BLaER1 treated with 17β-estradiol and CSF1 and Interleukin-3, amounts not matched to agents 10 nM and 100 nM (cell line): ENCODE data around the gene VAMP7.
"Not testable (repeated sequence)": the region's sequence is repeated elsewhere in the genome, so short reads cannot be mapped to it uniquely, and the experiment has no call there.

Experiments
- H3K27ac ChIP-seq, 11 experiments: shearing (Covaris generic); formaldehyde crosslinking; 2 replicates each; pipeline ENCODE4 v1.8.1; 2022
- H3K27me3 ChIP-seq, 11 experiments: shearing (Covaris generic); formaldehyde crosslinking; 2 replicates each; pipeline ENCODE4 v1.8.1; 2022
- H3K36me3 ChIP-seq, 11 experiments: shearing (Covaris generic); formaldehyde crosslinking; 2 replicates each; pipeline ENCODE4 v1.8.1; 2022
- H3K4me1 ChIP-seq, 10 experiments: shearing (Covaris generic); formaldehyde crosslinking; 2 replicates each; pipeline ENCODE4 v1.8.1; 2022
- H3K4me2 ChIP-seq, 11 experiments: shearing (Covaris generic); formaldehyde crosslinking; 2 replicates each; pipeline ENCODE4 v1.8.1; 2022
- H3K4me3 ChIP-seq, 10 experiments: shearing (Covaris generic); formaldehyde crosslinking; 2 replicates each; pipeline ENCODE4 v1.8.1; 2022
- H3K9ac ChIP-seq, 11 experiments: shearing (Covaris generic); formaldehyde crosslinking; 2 replicates each; pipeline ENCODE4 v1.8.1; 2022
- H3K9me3 ChIP-seq, 11 experiments: shearing (Covaris generic); formaldehyde crosslinking; replicated peaks in 1 of 11; 2 replicates each; pipeline ENCODE4 v1.8.1; 2022
- H4K20me1 ChIP-seq, 11 experiments: shearing (Covaris generic); formaldehyde crosslinking; 2 replicates each; pipeline ENCODE4 v1.8.1; 2022
- Cebpa-rat ChIP-seq, 11 experiments: shearing (Covaris generic); IDR thresholded peaks; 2 replicates each; pipeline ENCODE4 v1.8.1; 2022

Gene VAMP7

DNA sequence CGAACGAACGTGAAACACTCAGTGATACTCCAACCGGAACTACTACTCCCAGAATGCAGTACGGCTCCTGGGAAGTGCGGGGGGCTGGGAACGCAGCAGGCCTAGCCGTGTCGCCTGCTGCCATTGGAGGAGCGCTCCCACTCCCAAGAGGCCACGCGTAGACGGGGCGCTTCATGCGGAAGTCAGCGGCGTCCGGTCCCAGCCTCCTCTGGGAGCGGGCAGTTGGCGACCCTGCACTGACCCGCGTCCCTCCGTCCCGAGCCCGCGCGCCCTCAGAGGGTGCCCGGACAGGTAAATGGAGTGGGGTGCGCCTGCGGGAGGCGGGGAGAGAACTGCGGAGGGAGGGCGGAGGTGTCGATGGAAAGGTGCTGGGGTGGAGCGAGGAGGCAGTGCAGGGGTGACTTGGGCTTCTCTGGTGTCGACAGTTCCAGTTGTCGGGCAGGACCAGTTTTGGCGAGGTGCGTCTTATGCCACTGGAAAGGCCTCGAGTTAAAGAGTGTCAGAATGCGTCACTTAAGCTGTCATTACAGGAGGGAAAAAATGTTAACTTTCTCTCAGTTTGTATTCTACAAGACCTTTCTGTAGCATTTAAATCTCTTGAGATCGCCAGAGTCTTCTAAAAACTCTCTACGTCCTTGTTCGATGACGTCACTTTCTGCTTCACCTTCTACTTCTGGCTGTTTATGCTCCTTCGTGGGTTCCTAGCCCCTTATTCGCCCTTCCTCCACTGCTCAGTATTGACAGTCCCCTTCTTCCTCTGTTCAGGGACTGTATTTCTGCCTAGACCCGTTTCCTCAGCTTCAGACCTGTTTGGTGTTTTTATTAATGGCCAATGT, at the start of gene VAMP7:
VAMP7 (plus strand) TSS at position 188 of the 836 bp plus-strand sequence. CDS start 8,122 bp downstream, outside the sequence.
- no peaks in the 10 kb centered on the region for H3K9me3 ChIP-seq
- peak within 1 kb of the TSS; percentile 68 to 83 (median 74) for H3K4me3 ChIP-seq
- H3K4me1 ChIP-seq, result peaks cover 0 to 36% (median 8%) of the 10 kb centered on the region in 10 experiments; a peak in 10 of 20 replicates
- H4K20me1 ChIP-seq, result peaks cover 0 to 28% (median 0%) of the 10 kb centered on the region in 11 experiments; a peak in 6 of 22 replicates
- no peak for TF ChIP-seq Cebpa-rat (IDR thresholded peaks at IDR 0.05)
- H3K27me3 ChIP-seq, result peaks cover 0 to 9% (median 0%) of the 10 kb centered on the region in 11 experiments; a peak in 5 of 22 replicates
- H3K4me2 ChIP-seq, result peak within 1 kb of the TSS; percentile 48 to 86 (median 72)
- peaks cover 0 to 13% (median 0%) of the 10 kb centered on the region in 11 experiments; a peak in 3 of 22 replicates for H3K36me3 ChIP-seq
- H3K9ac ChIP-seq, result peak within 1 kb of the TSS; percentile 79 to 88 (median 83)
- peak within 1 kb of the TSS; percentile 75 to 90 (median 82) for H3K27ac ChIP-seq

- Histone ChIP-seq H3K9me3 (peaks cover 14 to 28% (median 21%) of the 10 kb centered on the region in 11 experiments; a peak in 19 of 22 replicates), H3K36me3 (no peaks in the 10 kb centered on the region), H3K27me3 (peaks cover 4 to 48% (median 34%) of the 10 kb centered on the region in 11 experiments; a peak in 17 of 22 replicates), H3K4me3 (no peak overlapping the region), H4K20me1 (no peaks in the 10 kb centered on the region), H3K4me1 (peaks cover 0 to 13% (median 0%) of the 10 kb centered on the region in 10 experiments; a peak in 5 of 20 replicates), H3K9ac (no peak overlapping the region), H3K4me2 (peak overlapping the region in 3 of 11 experiments; percentile 22 to 41 (median 38); a peak in 6 of 22 replicates), H3K27ac (peak overlapping the region in 2 of 11 experiments; percentile 11 to 14; a peak in 2 of 22 replicates)
- TF ChIP-seq Cebpa-rat (IDR thresholded peaks at IDR 0.05), result no peak
These were observed 39.9 kb upstream of the VAMP7 start for GRCh38 chrX:155841232-155841631.

DNA sequence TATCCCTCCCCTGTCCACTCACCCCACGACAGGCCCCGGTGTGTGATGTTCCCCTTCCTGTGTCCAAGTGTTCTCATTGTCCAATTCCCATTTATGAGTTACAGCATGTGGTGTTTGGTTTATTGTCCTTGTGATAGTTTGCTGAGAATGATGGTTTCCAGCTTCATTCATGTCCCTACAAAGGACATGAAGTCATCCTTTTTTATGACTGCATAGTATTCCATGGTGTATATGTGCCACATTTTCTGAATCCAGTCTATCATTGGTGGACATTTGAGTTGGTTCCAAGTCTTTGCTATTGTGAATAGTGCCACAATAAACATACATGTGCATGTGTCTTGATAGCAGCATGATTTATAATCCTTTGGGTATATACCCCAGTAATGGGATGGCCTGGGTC, 29.4 kb upstream of the VAMP7 start:
- H3K27ac ChIP-seq, H3K9me3 ChIP-seq, H3K36me3 ChIP-seq, H4K20me1 ChIP-seq, H3K4me2 ChIP-seq, H3K4me3 ChIP-seq, H3K4me1 ChIP-seq, H3K9ac ChIP-seq: not testable (repeated sequence)
- H3K27me3 ChIP-seq, result peaks cover 0 to 56% (median 26%) of the 10 kb centered on the region in 11 experiments; a peak in 15 of 22 replicates

- no peaks in the 10 kb centered on the region for H4K20me1 ChIP-seq
- H3K27me3 ChIP-seq, result peaks cover 0 to 26% (median 11%) of the 10 kb centered on the region in 11 experiments; a peak in 12 of 22 replicates
- no peaks in the 10 kb centered on the region for H3K9me3 ChIP-seq
- H3K4me3 ChIP-seq, result no peak overlapping the region
- no peaks in the 10 kb centered on the region for H3K36me3 ChIP-seq
- H3K27ac ChIP-seq, result no peak overlapping the region
- no peak for TF ChIP-seq Cebpa-rat (IDR thresholded peaks at IDR 0.05)
- no peak overlapping the region for H3K9ac ChIP-seq
- no peaks in the 10 kb centered on the region for H3K4me1 ChIP-seq
- H3K4me2 ChIP-seq, result no peak overlapping the region
These were observed 23.6 kb upstream of the VAMP7 start for GRCh38 chrX:155857561-155857960.

DNA sequence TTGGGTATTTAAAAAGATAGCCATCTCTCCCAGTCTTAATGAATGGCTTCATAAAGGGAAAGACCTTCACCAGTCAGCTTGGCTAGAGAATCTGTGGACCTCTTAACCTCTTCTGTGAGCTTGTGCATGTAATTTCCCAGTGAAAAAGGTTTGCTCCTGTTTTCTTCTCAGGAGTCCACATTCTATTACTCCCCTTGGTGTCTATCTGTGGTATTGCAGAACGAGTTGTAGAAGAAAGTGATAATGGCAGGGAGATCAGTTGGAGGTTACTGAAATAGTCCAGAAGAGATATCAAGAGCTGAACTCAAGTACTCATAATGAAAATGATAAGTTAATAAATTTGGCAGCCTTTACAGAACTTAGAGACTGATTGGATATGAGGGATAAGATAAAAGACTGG, 16.5 kb upstream of the VAMP7 start:
- Histone ChIP-seq H4K20me1 (no peaks in the 10 kb centered on the region), H3K36me3 (no peaks in the 10 kb centered on the region), H3K27me3 (0 out of 22 replicates have a peak, but pooled peaks cover 0 to 3% (median 0%) of the 10 kb centered on the region in 11 experiments), H3K9ac (no peak overlapping the region), H3K27ac (no peak overlapping the region), H3K4me2 (no peak overlapping the region), H3K4me3 (no peak overlapping the region), H3K9me3 (peaks cover 28 to 45% (median 34%) of the 10 kb centered on the region in 11 experiments), H3K4me1 (no peaks in the 10 kb centered on the region)
- TF ChIP-seq Cebpa-rat (IDR thresholded peaks at IDR 0.05), result no peak

DNA sequence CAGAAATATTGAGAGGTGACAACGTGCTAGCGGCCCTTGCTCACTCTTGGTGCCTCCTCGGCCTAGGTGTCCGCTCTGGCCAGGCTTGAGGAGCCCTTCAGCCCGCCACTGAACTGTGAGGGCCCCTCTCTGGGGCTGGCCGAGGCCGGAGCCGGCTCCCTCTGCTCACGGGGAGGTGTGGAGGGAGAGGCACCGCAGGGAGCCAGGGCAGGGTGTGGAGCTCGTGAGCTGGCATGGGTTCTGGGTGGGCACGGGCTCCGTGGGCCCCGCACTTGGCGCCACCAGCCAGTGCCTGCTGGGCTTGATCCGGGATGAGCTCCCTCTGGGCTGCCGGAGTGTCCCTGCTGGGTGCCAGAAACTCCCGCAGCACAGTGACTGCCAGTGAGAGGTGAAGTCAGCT, 16.0 kb upstream of the VAMP7 start:
- Histone ChIP-seq H3K4me1 (no peaks in the 10 kb centered on the region), H3K9me3 (peaks cover 28 to 46% (median 34%) of the 10 kb centered on the region in 11 experiments), H3K4me3 (no peak overlapping the region), H3K27me3 (0 out of 22 replicates have a peak, but pooled peaks cover 0 to 3% (median 0%) of the 10 kb centered on the region in 11 experiments), H3K36me3 (no peaks in the 10 kb centered on the region), H4K20me1 (no peaks in the 10 kb centered on the region), H3K4me2 (no peak overlapping the region), H3K9ac (no peak overlapping the region), H3K27ac (no peak overlapping the region)
- TF ChIP-seq Cebpa-rat (IDR thresholded peaks at IDR 0.05), result no peak

- no peaks in the 10 kb centered on the region for H4K20me1 ChIP-seq
- H3K4me1 ChIP-seq, result no peaks in the 10 kb centered on the region
- no peak overlapping the region for H3K4me3 ChIP-seq
- TF ChIP-seq Cebpa-rat (IDR thresholded peaks at IDR 0.05), result no peak
- peaks cover 28 to 46% (median 34%) of the 10 kb centered on the region in 11 experiments for H3K9me3 ChIP-seq
- H3K27ac ChIP-seq, result no peak overlapping the region
- no peak overlapping the region for H3K9ac ChIP-seq
- no peaks in the 10 kb centered on the region for H3K36me3 ChIP-seq
- H3K4me2 ChIP-seq, result no peak overlapping the region
- peaks cover 0 to 5% (median 0%) of the 10 kb centered on the region in 11 experiments; a peak in 1 of 22 replicates for H3K27me3 ChIP-seq
These were observed 13.3 kb upstream of the VAMP7 start for GRCh38 chrX:155867821-155868220.

- Histone ChIP-seq H3K27me3 (peaks cover 0 to 10% (median 0%) of the 10 kb centered on the region in 11 experiments; a peak in 3 of 22 replicates), H3K4me1 (0 out of 20 replicates have a peak, but pooled peaks cover 0 to under 1% (median 0%) of the 10 kb centered on the region in 10 experiments), H3K36me3 (no peaks in the 10 kb centered on the region), H4K20me1 (no peaks in the 10 kb centered on the region), H3K9me3 (peaks cover 17 to 36% (median 24%) of the 10 kb centered on the region in 11 experiments), H3K27ac (no peak overlapping the region), H3K4me2 (no peak overlapping the region), H3K9ac (no peak overlapping the region), H3K4me3 (no peak overlapping the region)
- no peak for TF ChIP-seq Cebpa-rat (IDR thresholded peaks at IDR 0.05)
These were observed 10.2 kb upstream of the VAMP7 start for GRCh38 chrX:155870958-155871357.

- Histone ChIP-seq H4K20me1 (no peaks in the 10 kb centered on the region), H3K4me3 (no peak overlapping the region), H3K9ac (no peak overlapping the region), H3K4me2 (no peak overlapping the region), H3K36me3 (no peaks in the 10 kb centered on the region), H3K27ac (no peak overlapping the region), H3K4me1 (peaks cover 0 to 10% (median 0%) of the 10 kb centered on the region in 10 experiments; a peak in 3 of 20 replicates), H3K9me3 (peaks cover 13 to 27% (median 17%) of the 10 kb centered on the region in 11 experiments), H3K27me3 (peaks cover 0 to 10% (median 0%) of the 10 kb centered on the region in 11 experiments; a peak in 3 of 22 replicates)
- no peak for TF ChIP-seq Cebpa-rat (IDR thresholded peaks at IDR 0.05)
These were observed 9.2 kb upstream of the VAMP7 start for GRCh38 chrX:155871934-155872333.
